ENCODE measurements around the gene SASH1. TPM values are rescaled to one million over a fixed set of nuclear protein-coding genes. Genes with fewer than 3 reads are reported as not detected.

Gene SASH1
- total and polyA plus RNA-seq, 9 of the 15 experiments (the other 6 are each of a cell fraction or from before 2014, with no cell fraction given) = 0.35 to 3.5 (median 1.6) TPM

DNA sequence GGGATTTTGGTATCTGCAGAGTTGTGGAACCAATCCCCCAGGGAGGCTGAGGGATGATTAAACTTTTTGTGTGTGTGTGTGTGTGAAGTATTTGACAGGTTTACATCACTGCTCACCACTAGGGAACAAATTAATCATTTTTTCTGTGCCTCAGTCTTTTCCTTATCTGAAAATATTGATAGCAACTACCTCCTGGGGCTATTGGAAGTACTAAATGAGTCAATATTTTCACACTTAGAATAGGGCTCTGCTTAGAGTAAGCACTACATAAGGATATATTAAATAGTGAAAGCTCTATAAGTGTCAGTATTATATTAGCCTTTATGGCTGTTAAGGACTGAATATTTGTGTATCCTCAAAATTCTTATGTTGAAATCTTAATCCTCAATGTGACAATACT lies 249.0 kb downstream of the SASH1 start:
- Histone ChIP-seq H4K20me1 (replicated peaks; ENCODE audit: control insufficient read depth, insufficient read depth, low read length) (no peaks in the 10 kb centered on the region), H3K9me3 (replicated peaks; ENCODE audit: control insufficient read depth, insufficient read depth, low read depth, low read length) (no peaks in the 10 kb centered on the region), H3K9me1 (ENCODE audit: control insufficient read depth, insufficient read depth, low read length) (no peaks in the 10 kb centered on the region), H2AFZ (ENCODE audit: low read depth, low read length) (no peak overlapping the region), H3K4me2 (ENCODE audit: insufficient read depth, low read length) (no peak overlapping the region), H3K4me1 (replicated peaks in 1 of 2; ENCODE audit: control insufficient read depth in 2 of 2, insufficient read depth in 2 of 2, low read length in 2 of 2) (no peaks in the 10 kb centered on the region), H3K27me3 (ENCODE audit: control insufficient read depth in 2 of 2, insufficient read depth in 2 of 2, low read length in 2 of 2) (peaks cover 0 to 9% of the 10 kb centered on the region in 2 experiments; a peak in 2 of 5 replicates), H3K27ac (ENCODE audit: extremely low read depth, low read depth, low read length) (no peak overlapping the region), H3K9ac (ENCODE audit: insufficient read depth in 1 of 2, low read depth in 2 of 2, low read length in 2 of 2) (no peak overlapping the region), H3K79me2 (ENCODE audit: control insufficient read depth, insufficient read depth, low read length) (no peaks in the 10 kb centered on the region), H3K36me3 (ENCODE audit: control insufficient read depth, insufficient read depth, low read length) (no peaks in the 10 kb centered on the region), H3K4me3 (no peak overlapping the region)
- intact Hi-C loops (cut with micrococcal nuclease) (no loop called here), in situ Hi-C loops (cut with MboI) (no loop called here)
- BruUV-seq (replicated peaks) = no TSS peak
- CTCF ChIA-PET (ENCODE audit: low intra/inter-chr PET ratio) = no interaction called here
- POLR2A ChIA-PET = interaction anchor here (1.0 kb wide), 1 partner anchor 18 kb away, joined by 3 read pairs; no protein-coding TSS in a partner anchor
- DNase-seq (ENCODE audit: extremely low read depth in 1 of 4, low spot score in 3 of 4) = no peak
- TF ChIP-seq CSDE1 (IDR thresholded peaks at IDR 0.05) (no peak), C11orf30 (IDR thresholded peaks at IDR 0.05; ENCODE audit: low read depth) (no peak), XRCC5 (IDR thresholded peaks at IDR 0.05; ENCODE audit: low read depth, low read length) (no peak), CXXC5 (CRISPR knock-in tag; IDR thresholded peaks at IDR 0.05) (no peak), ZNF134 (CRISPR knock-in tag; conservative IDR thresholded peaks at IDR 0.05) (no peak), ZNF23 (CRISPR knock-in tag; IDR thresholded peaks at IDR 0.05) (no peak), ZNF766 (CRISPR knock-in tag; conservative IDR thresholded peaks at IDR 0.05) (no peak), STAT5B (CRISPR knock-in tag; IDR thresholded peaks at IDR 0.05) (no peak), POLR3G (IDR thresholded peaks at IDR 0.05; ENCODE audit: extremely low read depth, insufficient read length, insufficient replicate concordance) (no peak), ZNF24 (IDR thresholded peaks at IDR 0.05) (no peak)
- TF ChIP-seq, protein P1, sequence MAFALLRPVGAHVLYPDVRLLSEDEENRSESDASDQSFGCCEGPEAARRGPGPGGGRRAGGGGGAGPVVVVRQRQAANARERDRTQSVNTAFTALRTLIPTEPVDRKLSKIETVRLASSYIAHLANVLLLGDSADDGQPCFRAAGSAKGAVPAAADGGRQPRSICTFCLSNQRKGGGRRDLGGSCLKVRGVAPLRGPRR (CRISPR knock-in tag; IDR thresholded peaks at IDR 0.05) = no peak
- TF ChIP-seq, protein P2, sequence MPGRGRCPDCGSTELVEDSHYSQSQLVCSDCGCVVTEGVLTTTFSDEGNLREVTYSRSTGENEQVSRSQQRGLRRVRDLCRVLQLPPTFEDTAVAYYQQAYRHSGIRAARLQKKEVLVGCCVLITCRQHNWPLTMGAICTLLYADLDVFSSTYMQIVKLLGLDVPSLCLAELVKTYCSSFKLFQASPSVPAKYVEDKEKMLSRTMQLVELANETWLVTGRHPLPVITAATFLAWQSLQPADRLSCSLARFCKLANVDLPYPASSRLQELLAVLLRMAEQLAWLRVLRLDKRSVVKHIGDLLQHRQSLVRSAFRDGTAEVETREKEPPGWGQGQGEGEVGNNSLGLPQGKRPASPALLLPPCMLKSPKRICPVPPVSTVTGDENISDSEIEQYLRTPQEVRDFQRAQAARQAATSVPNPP (IDR thresholded peaks at IDR 0.05; ENCODE audit: borderline replicate concordance, insufficient read depth, insufficient read length) = no peak
- TF ChIP-seq, protein P3, sequence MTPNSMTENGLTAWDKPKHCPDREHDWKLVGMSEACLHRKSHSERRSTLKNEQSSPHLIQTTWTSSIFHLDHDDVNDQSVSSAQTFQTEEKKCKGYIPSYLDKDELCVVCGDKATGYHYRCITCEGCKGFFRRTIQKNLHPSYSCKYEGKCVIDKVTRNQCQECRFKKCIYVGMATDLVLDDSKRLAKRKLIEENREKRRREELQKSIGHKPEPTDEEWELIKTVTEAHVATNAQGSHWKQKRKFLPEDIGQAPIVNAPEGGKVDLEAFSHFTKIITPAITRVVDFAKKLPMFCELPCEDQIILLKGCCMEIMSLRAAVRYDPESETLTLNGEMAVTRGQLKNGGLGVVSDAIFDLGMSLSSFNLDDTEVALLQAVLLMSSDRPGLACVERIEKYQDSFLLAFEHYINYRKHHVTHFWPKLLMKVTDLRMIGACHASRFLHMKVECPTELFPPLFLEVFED (CRISPR knock-in tag; conservative IDR thresholded peaks at IDR 0.05) = no peak
- ATAC-seq = no peak
- no peak for FAIRE-seq
